HepG2 (cell line): ENCODE measurements around the gene TPRN. TPM values are rescaled to one million over a fixed set of nuclear protein-coding genes. Genes with fewer than 3 reads are reported as not detected.

Experiments
- CENPT ChIP-seq: sonication (generic); formaldehyde crosslinking; IDR thresholded peaks from 2 replicates; pipeline ENCODE4 v1.8.0; 2022; ENCODE audit warnings: low read depth, mild to moderate bottlenecking, moderate library complexity, missing genetic modification reagents
- HCFC1 ChIP-seq: fragments of 150-350 bp; IDR thresholded peaks from 2 replicates; pipeline ENCODE4 v1.6.1; 2014; ENCODE audit warnings: low read depth, low read length
- HDAC1 ChIP-seq: sonication (generic); formaldehyde crosslinking; IDR thresholded peaks from 2 replicates; pipeline ENCODE4 v1.5.1; 2020; ENCODE audit warnings: mild to moderate bottlenecking, missing genetic modification reagents
- KDM2A ChIP-seq: sonication (generic); formaldehyde crosslinking; IDR thresholded peaks from 2 replicates; pipeline ENCODE4 v1.4.0; 2020; ENCODE audit warnings: low read depth, missing genetic modification reagents, borderline replicate concordance
- KDM5B ChIP-seq: sonication (generic); formaldehyde crosslinking; IDR thresholded peaks from 2 replicates; pipeline ENCODE4 v1.4.0; 2020; ENCODE audit warnings: missing genetic modification reagents, mild to moderate bottlenecking, borderline replicate concordance
- MED1 ChIP-seq: sonication (generic); formaldehyde crosslinking; IDR thresholded peaks from 2 replicates; pipeline ENCODE4 v1.4.0; 2020; ENCODE audit warnings: missing genetic modification reagents
- MEF2D ChIP-seq: sonication (generic); formaldehyde crosslinking; IDR thresholded peaks from 2 replicates; pipeline ENCODE4 v1.5.1; 2020; ENCODE audit warnings: mild to moderate bottlenecking, missing genetic modification reagents
- NCOA1 ChIP-seq: sonication (generic); formaldehyde crosslinking; IDR thresholded peaks from 2 replicates; pipeline ENCODE4 v1.9.0; 2021; ENCODE audit warnings: missing genetic modification reagents
- NKX3-1 ChIP-seq: sonication (generic); formaldehyde crosslinking; IDR thresholded peaks from 2 replicates; pipeline ENCODE4 v1.5.0; 2020; ENCODE audit warnings: missing genetic modification reagents
- RFXAP ChIP-seq: sonication (generic); formaldehyde crosslinking; IDR thresholded peaks from 2 replicates; pipeline ENCODE4 v1.4.0; 2020; ENCODE audit warnings: missing genetic modification reagents, borderline replicate concordance
- SIN3A ChIP-seq: IDR thresholded peaks from 2 replicates; pipeline ENCODE4 v1.6.1; 2011; ENCODE audit warnings: low read depth, mild to moderate bottlenecking, control low read depth, low read length, borderline replicate concordance
- SUZ12 ChIP-seq: fragments of 150-350 bp; IDR thresholded peaks from 2 replicates; pipeline ENCODE4 v1.6.1; 2014; ENCODE audit warnings: low read depth, low read length
- ZFY ChIP-seq: sonication (generic); formaldehyde crosslinking; IDR thresholded peaks from 2 replicates; pipeline ENCODE4 v1.4.0; 2020; ENCODE audit warnings: missing genetic modification reagents
- ZNF121 ChIP-seq: sonication (generic); formaldehyde crosslinking; IDR thresholded peaks from 2 replicates; pipeline ENCODE4 v1.5.0; 2020; ENCODE audit warnings: mild to moderate bottlenecking, missing genetic modification reagents
- ZNF547 ChIP-seq: sonication (generic); formaldehyde crosslinking; IDR thresholded peaks from 2 replicates; pipeline ENCODE4 v1.5.1; 2020; ENCODE audit warnings: mild to moderate bottlenecking, missing genetic modification reagents
- ZNF564 ChIP-seq: sonication (generic); formaldehyde crosslinking; IDR thresholded peaks from 2 replicates; pipeline ENCODE4 v1.8.1; 2023; ENCODE audit warnings: mild to moderate bottlenecking, missing genetic modification reagents
- ZNF678 ChIP-seq: sonication (generic); formaldehyde crosslinking; IDR thresholded peaks from 2 replicates; pipeline ENCODE4 v1.4.0; 2020; ENCODE audit warnings: mild to moderate bottlenecking, missing genetic modification reagents
- ZNF766 ChIP-seq: sonication (generic); formaldehyde crosslinking; IDR thresholded peaks from 2 replicates; pipeline ENCODE4 v1.5.0; 2020; ENCODE audit warnings: missing genetic modification reagents, borderline replicate concordance
- polyA plus RNA-seq, 8 experiments: library from polyadenylated mRNA; depleted of rRNA in 3 of 8; stranded (reverse) in 7 of 8; unstranded in 1 of 8; fragments of >200 nt; fragmentation: Illumina TruSeq in 4 of 8; extraction: Trizol in 4 of 8; gene quantifications; 2 replicates each; pipeline versions ENCODE4 v1.2.1 to v1.2.3, GENCODE V29; 2011 to 2016; ENCODE audit warnings: low read depth in 4 of 8, missing spikeins in 1 of 8, mixed read lengths in 1 of 8; ENCODE audit not compliant: insufficient read depth in 1 of 8
- total RNA-seq, 5 experiments: library from RNA; depleted of rRNA; stranded (reverse); fragments of >200 nt; fragmentation: Illumina TruSeq; extraction: Trizol; gene quantifications; 2 replicates each; pipeline ENCODE4 v1.2.3, GENCODE V29; 2016; ENCODE audit warnings: low read depth in 1 of 5
- TF ChIP-seq, protein P1 (sequence below): sonication (generic); formaldehyde crosslinking; IDR thresholded peaks from 2 replicates; pipeline ENCODE4 v1.4.0; 2020; ENCODE audit warnings: missing genetic modification reagents, borderline replicate concordance
- TF ChIP-seq, protein P2 (sequence below): conservative IDR thresholded peaks from 2 replicates; pipeline ENCODE4 v1.6.1; 2018; ENCODE audit warnings: missing genetic modification reagents
- TF ChIP-seq, protein P3 (sequence below): sonication (generic); formaldehyde crosslinking; conservative IDR thresholded peaks from 2 replicates; pipeline ENCODE4 v1.4.0; 2020; ENCODE audit warnings: missing genetic modification reagents
- TF ChIP-seq, protein P4 (sequence below): sonication (generic); formaldehyde crosslinking; IDR thresholded peaks from 2 replicates; pipeline ENCODE4 v1.9.0; 2021; ENCODE audit warnings: missing genetic modification reagents, mild to moderate bottlenecking, borderline replicate concordance

The TPRN gene
- total and polyA plus RNA-seq, 2 of the 13 experiments (the other 11 are each of a cell fraction or from before 2014, with no cell fraction given) = 10.1 to 19.2 TPM

DNA sequence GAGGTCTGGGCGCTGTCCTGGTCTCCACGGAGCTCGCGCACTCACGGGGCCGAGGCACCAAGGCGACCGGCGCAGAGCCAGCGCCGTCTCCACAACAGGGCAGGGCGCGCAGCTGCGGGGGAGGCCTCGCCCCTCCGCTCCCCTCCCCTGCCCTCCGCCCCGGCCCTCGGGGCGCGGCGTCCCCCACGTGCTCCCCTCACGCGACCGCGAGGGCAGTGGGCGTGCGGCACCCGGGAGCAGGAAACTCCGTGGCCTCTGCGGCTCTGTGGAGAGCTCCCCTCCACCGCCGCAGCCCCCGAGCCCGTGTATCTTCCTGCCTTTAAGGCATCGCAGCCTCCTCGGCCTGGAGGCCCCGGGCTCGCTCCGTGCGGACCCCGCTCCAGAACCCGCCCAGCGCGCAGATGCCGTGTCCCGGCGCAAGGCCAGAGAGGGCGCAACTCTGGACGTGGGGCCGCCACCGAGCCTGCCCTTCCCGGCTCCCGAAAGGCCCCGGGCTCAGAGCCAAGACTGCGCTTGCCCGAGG is 39.8 kb upstream of the TPRN start (continued):
- TF ChIP-seq, protein P1, sequence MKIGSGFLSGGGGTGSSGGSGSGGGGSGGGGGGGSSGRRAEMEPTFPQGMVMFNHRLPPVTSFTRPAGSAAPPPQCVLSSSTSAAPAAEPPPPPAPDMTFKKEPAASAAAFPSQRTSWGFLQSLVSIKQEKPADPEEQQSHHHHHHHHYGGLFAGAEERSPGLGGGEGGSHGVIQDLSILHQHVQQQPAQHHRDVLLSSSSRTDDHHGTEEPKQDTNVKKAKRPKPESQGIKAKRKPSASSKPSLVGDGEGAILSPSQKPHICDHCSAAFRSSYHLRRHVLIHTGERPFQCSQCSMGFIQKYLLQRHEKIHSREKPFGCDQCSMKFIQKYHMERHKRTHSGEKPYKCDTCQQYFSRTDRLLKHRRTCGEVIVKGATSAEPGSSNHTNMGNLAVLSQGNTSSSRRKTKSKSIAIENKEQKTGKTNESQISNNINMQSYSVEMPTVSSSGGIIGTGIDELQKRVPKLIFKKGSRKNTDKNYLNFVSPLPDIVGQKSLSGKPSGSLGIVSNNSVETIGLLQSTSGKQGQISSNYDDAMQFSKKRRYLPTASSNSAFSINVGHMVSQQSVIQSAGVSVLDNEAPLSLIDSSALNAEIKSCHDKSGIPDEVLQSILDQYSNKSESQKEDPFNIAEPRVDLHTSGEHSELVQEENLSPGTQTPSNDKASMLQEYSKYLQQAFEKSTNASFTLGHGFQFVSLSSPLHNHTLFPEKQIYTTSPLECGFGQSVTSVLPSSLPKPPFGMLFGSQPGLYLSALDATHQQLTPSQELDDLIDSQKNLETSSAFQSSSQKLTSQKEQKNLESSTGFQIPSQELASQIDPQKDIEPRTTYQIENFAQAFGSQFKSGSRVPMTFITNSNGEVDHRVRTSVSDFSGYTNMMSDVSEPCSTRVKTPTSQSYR (CRISPR knock-in tag) = no peak
- TF ChIP-seq MED1 = peak; percentile 80
- TF ChIP-seq ZNF564 (CRISPR knock-in tag) = peak; percentile 50; the same call in 1 of the 2 replicates
- TF ChIP-seq, protein P2, sequence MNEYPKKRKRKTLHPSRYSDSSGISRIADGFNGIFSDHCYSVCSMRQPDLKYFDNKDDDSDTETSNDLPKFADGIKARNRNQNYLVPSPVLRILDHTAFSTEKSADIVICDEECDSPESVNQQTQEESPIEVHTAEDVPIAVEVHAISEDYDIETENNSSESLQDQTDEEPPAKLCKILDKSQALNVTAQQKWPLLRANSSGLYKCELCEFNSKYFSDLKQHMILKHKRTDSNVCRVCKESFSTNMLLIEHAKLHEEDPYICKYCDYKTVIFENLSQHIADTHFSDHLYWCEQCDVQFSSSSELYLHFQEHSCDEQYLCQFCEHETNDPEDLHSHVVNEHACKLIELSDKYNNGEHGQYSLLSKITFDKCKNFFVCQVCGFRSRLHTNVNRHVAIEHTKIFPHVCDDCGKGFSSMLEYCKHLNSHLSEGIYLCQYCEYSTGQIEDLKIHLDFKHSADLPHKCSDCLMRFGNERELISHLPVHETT (CRISPR knock-in tag) = peak; percentile 97
- TF ChIP-seq ZNF121 = 0 out of 2 replicates have a peak, but pooled peaks have one; percentile 62
- TF ChIP-seq SIN3A = peak; percentile 43; the same call in 1 of the 2 replicates
- no peak for TF ChIP-seq SUZ12
- peak; percentile 89; the same call in 1 of the 2 replicates for TF ChIP-seq NCOA1 (CRISPR knock-in tag)
- TF ChIP-seq ZNF766 = peak; percentile 64; the same call in 1 of the 2 replicates
- TF ChIP-seq MEF2D (CRISPR knock-in tag) = no peak
- TF ChIP-seq RFXAP (CRISPR knock-in tag) = peak; percentile 43; the same call in 1 of the 2 replicates
- TF ChIP-seq ZFY (CRISPR knock-in tag) = peak; percentile 93
- TF ChIP-seq, protein P3, sequence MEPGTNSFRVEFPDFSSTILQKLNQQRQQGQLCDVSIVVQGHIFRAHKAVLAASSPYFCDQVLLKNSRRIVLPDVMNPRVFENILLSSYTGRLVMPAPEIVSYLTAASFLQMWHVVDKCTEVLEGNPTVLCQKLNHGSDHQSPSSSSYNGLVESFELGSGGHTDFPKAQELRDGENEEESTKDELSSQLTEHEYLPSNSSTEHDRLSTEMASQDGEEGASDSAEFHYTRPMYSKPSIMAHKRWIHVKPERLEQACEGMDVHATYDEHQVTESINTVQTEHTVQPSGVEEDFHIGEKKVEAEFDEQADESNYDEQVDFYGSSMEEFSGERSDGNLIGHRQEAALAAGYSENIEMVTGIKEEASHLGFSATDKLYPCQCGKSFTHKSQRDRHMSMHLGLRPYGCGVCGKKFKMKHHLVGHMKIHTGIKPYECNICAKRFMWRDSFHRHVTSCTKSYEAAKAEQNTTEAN (CRISPR knock-in tag) = peak; percentile 71
- TF ChIP-seq KDM5B (CRISPR knock-in tag) = peak; percentile 92
- 0 out of 2 replicates have a peak, but pooled peaks have one; percentile 54 for TF ChIP-seq ZNF678
- TF ChIP-seq, protein P4, sequence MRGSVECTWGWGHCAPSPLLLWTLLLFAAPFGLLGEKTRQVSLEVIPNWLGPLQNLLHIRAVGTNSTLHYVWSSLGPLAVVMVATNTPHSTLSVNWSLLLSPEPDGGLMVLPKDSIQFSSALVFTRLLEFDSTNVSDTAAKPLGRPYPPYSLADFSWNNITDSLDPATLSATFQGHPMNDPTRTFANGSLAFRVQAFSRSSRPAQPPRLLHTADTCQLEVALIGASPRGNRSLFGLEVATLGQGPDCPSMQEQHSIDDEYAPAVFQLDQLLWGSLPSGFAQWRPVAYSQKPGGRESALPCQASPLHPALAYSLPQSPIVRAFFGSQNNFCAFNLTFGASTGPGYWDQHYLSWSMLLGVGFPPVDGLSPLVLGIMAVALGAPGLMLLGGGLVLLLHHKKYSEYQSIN (CRISPR knock-in tag) = no peak
- TF ChIP-seq HDAC1 (CRISPR knock-in tag) = peak; percentile 93
- TF ChIP-seq ZNF547 (CRISPR knock-in tag) = peak; percentile 94
- TF ChIP-seq CENPT (CRISPR knock-in tag) = no peak; the same call in none of the 2 replicates
- peak; percentile 79; the same call in 1 of the 2 replicates for TF ChIP-seq NKX3-1 (CRISPR knock-in tag)
- no peak; the same call in 1 of the 2 replicates for TF ChIP-seq KDM2A (CRISPR knock-in tag)
- no peak for TF ChIP-seq HCFC1
